HG02885 (cell line): Measurements from ENCODE around the gene CABCOCO1.

Experiments
- ATAC-seq: cut with Tn5 transposase; IDR thresholded peaks from one replicate; pipeline ENCODE4 v1.9.1; 2021; ENCODE audit warnings: mild to moderate bottlenecking; ENCODE audit not compliant: unreplicated experiment, poor library complexity

The CABCOCO1 gene

DNA sequence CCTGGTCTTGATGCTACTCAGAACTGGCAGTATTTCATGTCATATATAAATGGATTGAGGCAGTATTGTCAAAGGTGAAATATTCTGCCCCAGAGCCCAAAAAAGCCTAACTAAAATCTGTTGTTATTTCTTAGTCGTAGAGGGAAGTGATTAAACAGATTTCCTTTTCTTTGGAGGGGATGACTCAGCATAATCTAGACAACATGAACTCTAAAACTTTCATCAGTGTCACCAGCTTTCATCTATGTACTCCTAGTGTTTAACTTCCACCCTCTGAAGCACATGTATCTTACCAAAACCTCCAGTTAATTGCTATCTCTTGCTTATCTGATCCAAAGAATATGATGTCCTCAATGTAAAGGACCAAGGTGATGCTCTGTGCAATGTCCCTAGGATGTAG lies 141.7 kb downstream of the CABCOCO1 start:
- ATAC-seq: no peak

DNA sequence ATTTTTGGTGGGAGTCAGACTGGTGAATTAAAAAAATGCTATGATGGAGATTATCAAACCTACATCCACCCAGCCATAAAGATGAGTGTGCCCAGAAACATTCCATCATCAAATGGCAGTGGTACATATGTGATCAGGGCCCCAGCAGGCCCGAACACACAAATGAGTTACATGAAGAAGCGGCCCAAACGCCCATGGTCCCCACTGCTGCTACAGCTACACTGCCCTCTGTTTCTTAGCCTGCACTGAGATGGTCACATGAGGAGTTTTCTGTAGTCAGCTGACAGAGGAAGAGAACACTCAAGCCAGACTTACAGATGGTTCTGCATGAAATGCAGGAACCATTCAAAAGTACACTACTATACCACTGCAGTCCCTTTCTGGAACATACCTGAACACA lies 142.4 kb downstream of the CABCOCO1 start:
- no peak for ATAC-seq

DNA sequence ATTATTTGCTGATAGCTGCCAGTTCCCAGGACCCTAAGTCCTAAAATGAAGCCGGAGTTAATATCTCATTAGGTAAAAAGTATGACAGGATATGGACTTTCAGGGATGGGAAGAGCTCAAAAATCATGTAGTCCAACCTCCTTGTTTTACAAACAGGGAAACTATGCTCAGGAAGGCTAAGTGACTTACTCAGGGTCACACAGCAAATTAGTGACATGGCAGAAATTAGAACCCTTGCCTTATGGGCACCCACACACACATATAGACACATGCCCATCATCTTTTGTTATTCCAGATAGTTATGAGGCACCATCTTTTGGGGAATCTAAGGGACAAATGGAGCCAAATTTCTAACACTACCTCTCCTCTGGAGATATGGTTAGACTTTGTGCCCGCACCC lies 147.5 kb downstream of the CABCOCO1 start:
- no peak for ATAC-seq

DNA sequence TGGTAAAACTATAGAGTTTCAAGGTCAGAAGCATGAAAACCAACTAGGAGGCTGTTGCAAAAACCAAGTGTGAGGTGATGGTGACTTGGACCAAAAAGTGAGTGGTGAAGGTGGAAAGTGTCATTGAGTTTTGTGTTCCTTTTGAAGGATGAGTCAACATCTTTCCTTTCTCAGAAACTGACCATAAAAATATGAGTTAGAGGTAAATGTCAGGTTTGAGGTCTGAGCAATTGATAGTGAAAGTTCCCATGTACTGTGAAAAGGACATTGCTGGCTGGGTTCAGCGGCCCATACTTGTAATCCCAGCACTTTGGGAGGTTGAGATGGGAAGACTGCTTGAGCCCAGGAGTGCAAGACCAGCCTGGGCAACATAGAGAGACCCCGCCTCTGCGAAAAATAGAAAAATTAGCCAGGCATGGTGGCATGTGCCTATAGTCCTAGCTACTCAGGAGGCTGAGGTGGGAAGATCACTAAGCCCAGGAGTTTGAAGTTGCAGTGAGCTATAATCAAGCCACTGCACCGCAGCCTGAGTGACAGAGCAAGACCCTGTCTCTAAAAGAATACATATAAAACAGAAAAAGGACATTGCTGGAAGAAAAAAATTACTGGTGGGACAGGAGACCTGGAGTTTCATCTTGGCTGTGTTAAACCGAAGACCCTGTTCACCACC lies 149.5 kb downstream of the CABCOCO1 start:
- no peak for ATAC-seq

DNA sequence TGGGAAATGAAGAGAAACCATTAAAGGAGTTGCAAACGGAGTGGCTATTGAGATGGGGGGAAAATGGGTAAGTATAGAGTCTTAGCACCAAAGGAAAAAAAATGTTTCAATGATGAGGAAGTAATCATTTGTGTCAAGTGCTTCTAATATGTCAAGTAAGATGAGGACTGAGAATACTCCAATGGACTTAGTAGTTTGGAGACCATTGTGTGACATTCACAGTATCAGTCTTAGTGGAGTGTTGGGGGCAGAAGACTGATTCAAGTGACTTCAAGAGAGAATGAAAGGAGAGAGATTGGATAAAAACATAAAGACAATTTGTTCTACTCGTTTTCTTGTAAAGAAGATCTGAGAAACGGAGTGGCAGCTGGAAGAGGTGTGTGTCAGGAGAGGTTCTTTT lies 150.2 kb downstream of the CABCOCO1 start:
- no peak for ATAC-seq

DNA sequence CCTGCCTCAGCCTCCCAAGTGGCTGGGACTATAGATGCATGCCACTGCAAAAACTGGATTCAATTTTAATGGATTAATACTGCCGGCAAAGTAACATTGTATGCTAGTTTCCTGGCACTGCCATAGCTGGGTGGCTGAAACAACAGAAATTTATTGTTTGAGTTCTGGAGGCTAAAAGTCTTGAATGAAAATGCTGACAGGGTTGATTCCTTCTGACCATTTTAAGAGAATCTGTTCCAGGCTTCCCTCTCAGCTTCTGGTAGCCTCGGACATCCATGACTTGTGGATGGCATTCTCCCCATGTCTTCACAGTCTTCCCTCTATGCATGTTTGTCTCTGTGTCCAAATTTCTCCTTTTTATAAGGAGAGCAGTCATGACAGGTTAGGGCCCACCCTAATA lies 151.4 kb downstream of the CABCOCO1 start:
- no peak for ATAC-seq

DNA sequence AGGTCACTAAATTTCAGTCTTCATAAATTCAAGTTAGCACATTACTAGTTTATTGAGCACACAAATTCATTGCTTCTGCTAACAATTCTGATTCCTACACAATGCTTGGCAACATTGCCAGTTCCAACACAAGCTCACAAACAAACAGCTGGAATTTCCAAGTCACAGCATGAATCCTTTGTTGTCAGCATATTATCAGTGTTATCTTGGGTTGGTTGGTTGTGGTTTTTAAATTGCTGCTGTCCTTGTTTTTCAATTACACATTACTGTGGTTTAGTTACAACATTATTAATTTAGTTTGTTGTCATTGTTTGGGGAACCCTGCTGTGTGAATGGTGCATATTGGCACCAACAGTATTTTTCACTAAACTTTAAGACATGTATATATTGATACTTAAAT lies 152.8 kb downstream of the CABCOCO1 start:
- ATAC-seq: no peak
